HG02840 (cell line): ENCODE data around the gene ELOVL5.
"Not testable (repeated sequence)": the region's sequence is repeated elsewhere in the genome, so short reads cannot be mapped to it uniquely, and the experiment has no call there.

Experiments
- ATAC-seq: cut with Tn5 transposase; IDR thresholded peaks from one replicate; pipeline ENCODE4 v1.9.1; 2021; ENCODE audit warnings: mild to moderate bottlenecking, moderate library complexity, moderate number of reproducible peaks; ENCODE audit not compliant: unreplicated experiment, low FRiP score

ELOVL5 gene

DNA sequence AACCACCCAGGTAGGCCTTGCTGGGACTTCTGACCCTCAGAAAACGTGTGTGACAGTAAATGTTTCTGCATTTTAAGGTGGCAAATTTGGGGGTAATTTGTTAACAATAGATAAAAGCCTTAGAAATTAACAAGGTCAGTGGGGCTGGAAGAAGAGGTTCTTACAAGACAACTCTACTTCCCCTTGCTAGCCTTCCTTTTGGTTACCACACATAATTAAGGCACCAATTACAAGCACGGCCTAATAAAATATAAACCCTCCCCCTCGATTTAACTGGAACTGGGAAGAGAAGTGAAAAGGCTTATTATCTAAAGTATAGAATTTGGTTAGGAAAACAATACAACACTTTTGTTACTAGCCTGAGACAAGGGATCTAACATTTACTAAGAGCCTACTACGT lies 38.8 kb downstream of the ELOVL5 start:
- no peak for ATAC-seq

DNA sequence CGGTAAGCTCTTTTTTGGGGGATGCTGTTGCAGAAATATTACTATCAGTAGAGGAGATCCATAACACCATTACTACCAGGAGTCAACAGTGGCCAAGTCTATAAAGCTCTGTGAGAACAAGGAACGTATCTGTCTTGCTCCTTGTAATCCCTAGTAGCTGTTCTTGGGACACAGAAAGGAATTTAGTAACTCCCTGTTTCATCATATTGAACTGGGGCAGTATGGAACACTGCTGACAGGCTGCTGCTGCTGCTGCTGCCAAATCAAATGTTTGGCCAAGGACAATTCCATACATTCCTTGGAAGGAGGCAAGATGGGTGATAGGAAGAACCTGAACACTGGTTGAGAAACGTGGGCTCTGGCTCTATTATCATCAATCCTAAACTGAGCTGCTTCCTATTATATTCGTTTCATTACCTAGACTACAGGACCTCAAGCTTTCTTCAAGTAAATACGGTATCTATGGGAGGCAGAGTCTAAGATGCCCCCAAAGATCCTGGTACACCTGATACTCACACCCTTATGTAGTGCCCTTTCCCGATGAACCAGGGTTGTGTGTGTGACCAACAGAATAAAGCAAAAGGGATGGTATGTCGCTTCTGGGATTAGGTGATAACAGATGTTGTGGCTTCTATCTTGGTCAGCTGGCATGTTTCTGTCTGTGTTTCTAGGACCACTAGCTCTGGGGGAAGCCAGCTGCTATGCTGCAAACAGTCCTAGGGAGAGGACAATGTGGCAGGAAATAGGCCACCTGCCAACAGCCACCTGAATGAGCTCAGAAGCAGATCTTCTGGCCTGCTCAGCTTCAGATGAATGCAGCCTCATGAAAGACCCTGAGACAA lies 39.5 kb downstream of the ELOVL5 start:
- peak; percentile 66 for ATAC-seq

DNA sequence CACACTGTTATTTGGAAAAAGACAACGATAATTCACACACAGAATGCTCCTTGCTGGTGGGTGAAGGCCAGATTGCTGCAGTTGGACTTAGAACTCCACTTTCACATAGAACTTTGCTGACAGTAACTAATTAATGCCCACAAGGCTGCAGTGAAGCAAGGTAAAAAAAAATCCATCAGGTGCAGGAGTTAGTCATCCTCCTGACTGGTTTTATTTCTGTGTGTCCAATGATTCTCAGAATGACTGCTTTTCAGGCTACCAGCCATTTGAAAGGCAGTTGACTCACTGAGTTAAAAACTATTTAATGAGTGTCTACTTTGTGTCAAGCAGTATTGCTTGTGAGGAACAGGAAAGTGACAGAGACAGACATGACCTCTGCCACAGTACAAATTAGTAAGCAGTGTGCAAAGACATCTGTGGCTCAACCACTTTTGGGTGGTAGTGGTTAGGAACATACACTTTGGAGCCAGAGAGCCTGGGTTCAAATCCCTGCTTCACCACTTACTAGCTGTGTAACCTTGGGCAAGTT lies 41.9 kb downstream of the ELOVL5 start:
- ATAC-seq, result peak; percentile 62

DNA sequence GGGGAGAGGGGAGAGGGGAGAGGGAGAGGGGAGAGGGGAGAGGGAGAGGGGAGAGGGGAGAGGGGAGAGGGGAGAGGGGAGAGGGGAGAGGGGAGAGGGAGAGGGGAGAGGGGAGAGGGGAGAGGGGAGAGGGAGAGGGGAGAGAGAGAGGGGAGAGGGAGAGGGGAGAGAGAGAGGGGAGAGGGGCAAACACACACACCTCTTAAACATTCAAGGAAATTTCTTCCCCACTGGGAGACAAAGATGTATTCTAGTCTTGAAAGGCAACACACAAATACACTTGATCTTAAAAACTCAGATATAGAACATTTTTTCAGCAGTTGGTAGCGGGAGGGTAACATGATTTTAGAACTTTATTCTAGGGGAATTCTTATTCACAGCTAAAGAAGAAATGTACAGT lies 42.5 kb downstream of the ELOVL5 start:
- not testable (repeated sequence) for ATAC-seq

DNA sequence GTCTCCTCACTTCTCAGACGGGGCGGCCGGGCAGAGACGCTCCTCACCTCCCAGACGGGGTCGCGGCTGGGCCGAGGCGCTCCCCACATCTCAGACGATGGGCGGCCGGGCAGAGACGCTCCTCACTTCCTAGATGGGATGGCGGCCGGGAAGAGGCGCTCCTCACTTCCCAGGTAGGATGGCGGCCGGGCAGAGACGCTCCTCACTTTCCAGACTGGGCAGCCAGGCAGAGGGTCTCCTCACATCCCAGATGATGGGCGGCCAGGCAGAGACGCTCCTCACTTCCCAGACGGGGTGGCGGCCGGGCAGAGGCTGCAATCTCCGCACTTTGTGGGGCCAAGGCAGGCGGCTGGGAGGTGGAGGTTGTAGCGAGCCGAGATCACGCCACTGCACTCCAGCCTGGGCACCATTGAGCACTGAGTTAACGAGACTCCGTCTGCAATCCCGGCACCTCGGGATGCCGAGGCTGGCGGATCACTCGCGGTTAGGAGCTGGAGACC lies 43.2 kb downstream of the ELOVL5 start:
- not testable (repeated sequence) for ATAC-seq

DNA sequence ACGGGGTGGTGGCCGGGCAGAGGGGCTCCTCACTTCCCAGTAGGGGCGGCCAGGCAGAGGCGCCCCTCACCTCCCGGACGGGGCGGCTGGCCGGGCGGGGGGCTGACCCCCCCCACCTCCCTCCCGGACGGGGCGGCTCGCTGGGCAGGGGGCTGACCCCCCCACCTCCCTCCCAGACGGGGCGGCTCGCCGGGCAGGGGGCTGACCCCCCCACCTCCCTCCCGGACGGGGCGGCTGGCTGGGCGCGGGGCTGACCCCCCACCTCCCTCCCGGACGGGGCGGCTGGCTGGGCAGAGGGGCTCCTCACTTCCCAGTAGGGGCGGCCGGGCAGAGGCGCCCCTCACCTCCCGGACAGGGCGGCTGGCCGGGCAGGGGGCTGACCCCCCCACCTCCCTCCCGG lies 43.8 kb downstream of the ELOVL5 start:
- not testable (repeated sequence) for ATAC-seq

DNA sequence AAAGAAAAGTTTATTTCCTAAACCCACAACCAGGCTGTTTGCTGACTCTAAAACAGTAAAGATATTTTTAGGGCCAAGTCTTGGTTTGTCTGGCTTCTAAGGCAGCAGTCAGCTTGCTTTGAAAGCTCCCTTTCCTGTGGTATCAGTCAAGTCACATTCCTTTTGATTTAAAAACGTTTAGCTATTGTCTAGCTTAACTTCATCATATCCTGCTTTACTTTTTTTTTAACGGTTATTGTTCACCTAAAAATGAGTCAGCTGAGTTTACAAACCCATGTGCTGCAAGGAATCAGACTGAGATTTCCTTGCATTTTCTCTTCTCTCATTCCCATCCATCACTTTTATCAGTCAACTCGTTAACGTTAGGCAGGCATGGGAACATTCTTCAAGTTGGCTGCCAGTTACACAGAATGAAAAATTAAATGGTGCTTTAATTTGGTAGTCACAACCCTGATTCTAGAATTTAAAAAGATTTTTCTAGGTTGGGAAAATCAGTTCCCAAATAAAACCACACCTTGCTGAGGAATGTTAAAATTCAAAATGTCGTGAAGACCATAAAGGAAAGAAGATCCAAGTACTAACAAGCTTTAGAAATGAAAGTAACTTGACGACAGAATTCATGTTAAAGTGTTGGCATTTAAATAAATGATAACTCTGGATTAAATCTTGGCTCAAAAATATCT lies 45.9 kb downstream of the ELOVL5 start:
- ATAC-seq, result no peak

DNA sequence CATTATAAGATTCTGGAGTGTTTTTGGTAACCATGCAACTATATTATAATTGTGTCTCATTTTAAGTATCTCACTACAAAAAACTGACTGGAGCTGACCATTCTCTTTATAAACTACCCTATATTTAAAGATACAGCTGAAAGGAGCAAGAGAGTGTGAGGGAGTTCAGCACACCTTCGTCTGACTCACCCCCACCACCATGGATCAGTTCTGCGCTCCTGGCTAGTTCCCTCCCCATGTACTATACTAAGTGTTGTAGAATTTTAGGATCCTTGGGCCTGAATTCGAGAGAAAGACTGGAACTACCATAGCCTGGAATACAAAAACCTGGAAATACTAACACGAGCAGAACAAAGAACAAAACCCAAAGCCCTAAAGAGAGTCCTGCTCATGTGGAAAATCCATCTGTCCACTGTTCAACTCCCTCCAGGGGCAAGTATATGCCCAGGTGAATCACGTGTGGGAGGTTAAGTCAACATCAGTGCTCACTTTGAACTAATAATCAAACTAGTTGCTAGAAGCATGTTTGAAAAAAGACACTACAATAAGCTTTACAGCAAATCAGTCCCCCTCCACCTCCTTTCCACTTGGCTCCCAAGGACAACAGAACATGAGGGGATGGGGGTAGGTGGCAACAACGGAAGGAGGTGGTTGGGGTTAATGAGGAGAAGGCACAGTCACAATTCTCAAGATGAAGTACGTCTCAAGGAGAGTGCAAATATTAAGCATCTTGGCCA lies 46.8 kb downstream of the ELOVL5 start:
- ATAC-seq, result no peak

DNA sequence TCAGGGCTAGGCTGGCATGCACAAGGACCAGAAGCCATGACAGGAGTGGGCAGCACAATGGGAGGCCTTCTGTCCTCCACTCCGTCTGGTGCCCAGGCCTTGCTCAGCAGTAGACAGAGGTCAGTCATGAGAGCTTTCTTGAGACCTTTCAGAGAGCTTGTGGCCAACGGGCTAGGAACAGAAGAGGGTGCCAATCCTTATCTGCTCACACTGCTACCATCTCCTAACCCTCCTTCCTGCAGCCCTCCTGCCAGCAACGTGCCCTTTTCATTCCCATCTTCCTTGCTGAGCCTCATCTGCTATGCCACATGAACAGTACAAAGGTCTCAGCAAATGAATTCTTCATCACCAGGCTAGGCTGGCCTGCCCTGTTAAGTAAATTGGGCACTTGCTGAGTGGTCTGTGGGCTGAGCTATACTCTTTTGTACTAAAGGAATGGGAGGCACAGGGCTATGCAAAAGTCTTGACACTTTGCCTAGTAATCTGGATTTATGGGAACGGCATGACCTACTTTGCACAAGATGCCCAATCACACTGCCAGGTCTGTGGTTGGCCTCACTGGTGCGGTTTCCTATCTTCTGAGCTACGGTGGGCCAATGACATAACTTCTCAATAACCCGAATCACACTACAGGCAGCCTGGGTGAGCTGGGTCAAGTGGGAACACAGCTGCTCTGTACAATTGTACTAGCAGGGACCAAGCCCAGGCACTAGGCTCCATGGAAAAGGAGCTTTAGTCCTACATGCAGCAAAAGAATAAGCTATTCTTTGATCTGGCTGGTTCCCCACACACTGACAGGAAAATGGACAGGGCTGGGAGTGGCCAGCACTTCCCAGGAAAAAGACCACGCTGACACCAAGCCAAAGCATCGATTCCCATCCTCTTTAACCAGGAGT lies 47.8 kb downstream of the ELOVL5 start:
- ATAC-seq, result no peak

DNA sequence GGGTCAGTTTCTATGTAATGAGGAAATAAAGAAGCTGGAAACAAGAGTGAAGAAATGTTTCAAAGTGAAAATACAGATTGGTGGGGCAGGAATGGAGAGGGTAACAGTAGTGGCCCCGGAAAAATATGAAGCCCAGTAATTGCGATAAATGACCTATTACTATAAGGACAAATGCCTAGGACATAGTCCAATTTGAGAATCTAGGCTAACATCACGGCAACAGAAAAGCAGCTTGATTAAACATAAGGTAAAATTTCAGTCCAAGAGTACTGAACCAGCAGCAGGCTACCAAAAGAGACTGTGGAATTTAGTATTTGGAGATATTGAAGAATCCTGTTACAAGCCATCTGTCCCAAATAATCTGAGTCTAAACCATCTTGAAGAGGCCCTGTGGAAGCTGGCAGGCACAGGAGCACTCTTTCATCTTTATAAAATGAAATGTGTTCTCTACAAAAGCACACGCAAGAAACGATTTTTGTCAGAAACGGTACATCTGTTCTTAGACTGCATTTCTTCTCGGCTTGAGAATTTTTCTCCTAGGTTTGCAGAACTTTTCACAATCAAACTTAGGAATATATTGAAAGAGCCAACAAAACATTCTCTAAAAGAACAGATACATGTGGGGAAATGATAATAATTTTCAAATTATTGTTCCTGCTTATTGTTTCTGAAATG lies 49.3 kb downstream of the ELOVL5 start:
- no peak for ATAC-seq

DNA sequence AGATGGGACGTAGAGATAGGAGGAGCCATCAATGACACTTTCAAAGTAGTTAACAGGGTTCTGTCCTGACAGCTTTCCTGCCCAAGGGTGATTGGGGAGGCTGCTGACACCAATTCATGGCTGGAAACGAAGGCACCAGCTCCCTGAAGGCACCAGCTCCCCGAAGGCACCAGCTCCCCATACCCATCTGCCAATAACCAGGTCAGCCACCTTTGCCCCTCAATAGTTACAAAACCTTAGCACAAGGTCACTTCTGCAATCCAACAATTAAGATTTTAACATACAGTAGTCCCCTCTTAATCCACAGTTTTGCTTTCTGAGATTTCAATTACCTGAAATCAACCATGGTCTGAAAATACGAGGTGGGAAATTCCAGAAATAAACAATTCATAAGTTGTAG lies 51.7 kb downstream of the ELOVL5 start:
- no peak for ATAC-seq

DNA sequence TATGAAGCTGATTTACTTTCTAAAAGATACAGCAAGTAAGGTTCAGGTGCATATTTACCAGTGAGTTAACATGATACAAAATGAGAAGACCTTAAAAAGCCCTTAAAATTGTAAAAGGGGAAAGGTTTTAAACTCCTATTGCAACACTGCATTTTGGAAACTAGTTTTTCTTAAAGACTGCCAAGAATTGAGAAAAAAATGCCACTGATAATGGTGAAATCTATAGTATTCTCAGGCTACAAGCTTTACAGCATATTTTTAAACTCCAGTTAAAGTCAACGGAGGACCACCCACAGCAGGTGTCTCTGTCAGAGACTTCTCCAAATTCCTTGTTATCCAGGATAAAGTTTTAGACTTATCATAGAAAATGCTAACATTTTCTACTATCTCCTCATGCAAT lies 53.6 kb downstream of the ELOVL5 start:
- no peak for ATAC-seq

DNA sequence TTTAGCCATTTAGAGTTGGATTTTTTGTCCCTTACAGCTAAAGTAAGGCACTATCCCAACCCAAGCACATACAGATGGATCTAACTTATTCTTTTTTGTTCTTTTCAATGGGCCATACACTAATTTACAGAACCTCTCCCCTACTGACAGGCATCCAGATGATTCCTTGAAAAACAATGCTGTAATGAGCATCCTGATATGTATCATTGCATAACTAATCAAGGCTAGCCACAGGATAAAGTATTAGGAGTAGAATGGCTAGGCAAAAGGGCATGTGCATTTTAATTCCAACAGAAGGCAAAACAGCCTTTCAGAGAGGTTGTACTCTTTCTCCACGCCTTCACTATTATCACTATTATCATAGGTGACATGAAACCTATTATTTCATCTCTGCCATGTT lies 54.1 kb downstream of the ELOVL5 start:
- ATAC-seq, result no peak

DNA sequence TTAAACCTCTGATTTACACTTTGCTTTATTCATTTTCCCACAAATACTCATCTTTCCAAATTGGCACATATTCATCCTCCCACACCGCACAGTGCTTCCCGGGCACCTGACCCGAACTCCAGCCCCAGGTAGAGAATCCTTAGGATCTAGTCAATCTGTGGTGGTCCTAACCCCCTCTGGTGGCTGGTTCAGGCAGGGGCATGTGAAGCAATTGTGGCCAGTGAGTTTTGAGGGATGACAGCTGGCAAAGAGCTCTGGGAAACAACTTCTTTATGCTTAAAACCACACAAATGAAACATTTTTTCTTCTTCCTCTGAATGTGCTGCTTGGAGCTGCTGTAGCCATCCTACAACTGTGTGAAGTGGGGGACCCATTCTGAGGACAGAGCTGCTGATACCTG lies 54.7 kb downstream of the ELOVL5 start:
- ATAC-seq, result no peak

DNA sequence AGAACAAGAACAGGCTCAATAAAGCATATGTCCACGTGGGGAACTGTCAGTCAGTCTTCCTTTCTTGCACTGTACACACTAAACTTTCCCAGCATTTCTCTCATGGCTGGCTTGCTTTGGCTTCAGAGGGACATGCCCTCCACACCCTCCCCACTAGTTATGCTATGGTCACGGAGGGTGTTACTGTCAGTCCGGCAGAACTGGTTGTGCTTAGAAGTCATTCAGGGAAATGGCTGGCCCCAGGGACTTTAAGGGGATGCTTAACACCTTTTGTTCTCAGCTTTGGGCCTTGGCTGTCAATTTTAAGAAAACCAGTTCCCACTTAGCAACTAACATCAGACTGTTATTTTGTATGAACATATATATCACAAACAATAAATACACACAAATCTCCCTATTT lies 55.1 kb downstream of the ELOVL5 start:
- ATAC-seq, result no peak

DNA sequence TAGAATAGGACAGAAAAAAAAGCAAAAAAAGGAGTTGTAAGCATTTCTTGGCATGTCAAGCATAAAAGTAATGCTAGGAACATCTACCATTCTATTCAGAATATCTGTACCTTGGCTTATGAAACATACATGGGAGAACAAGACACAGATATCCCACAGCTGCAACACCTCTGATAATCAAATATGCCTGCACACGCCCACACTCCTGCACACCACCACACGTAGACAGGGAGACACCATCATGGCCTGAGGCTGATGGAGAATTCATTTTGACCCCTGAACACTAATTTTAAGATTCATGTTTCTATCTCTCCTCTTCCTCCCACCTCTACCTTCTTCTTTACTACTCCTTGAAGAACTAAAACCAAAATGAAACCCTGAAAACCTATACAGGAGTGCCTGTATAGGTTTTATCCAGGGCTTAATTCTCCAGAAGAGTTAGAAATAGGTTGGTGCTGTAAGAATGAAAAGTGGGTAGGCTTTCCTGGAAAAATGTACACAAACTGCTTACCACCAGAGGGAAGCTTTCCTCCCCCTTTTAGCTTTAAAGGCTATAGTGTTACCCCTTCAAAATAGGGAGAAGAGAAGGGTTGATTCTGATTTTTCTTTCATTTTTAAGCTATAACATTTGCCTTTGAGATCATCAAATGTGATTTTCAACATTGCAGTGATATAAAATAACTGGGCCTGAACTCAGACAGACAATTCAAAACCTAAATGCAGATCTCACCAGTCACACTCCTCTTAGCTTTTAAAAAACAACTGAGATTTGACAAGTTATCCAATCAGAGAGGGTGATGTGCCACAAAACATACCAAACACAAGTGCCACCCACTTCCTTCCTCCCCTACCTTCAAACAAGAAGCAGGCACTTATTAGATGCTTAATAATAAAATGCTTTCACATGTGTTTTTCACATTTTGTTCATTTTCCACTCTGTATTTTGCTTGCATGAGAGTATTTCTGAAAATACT lies 57.9 kb downstream of the ELOVL5 start:
- no peak for ATAC-seq

DNA sequence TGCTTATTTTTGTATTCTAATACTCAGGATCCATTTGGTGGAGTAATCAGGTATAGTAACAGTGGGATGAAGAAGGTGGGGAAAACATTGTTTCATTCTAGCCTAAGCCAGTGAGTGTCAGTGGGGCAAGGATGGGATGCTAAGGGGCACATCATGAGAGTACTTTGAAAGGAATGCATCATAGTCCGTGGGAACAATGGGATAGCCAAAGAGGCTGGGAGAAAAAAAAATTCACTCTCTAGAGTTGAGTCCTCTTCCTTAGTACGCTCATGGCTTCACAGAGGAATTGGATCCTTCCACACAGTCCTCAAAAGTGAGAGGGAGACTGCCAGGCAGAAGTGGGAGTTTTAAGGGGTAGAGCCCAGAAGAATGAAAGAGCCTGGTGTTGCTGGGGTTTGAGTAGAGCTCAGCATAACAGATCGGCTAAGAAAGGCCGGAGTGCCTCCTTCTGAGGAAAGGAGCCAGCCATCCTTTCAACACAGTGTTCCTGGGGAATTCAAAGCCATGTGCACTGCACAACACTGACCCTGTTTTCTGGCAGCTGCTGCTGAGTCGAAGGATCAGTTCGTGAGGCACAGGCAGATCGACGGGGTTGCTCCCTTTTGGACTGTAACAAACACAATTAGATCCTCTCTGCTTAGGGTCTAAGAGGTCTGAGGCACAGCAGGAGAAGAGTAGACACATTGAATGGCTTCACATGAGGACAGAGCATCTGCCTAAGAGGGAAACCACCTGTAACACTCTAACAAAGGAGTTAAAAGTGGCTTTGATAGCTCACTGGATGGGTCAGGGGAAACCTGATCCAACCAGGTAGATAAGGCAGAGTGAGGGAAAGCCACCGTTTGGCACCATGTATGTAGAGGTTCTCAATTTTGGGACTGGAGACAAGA lies 61.2 kb downstream of the ELOVL5 start:
- ATAC-seq, result no peak
